ENCODE results near the gene SPAST. TPM values are rescaled to one million over a fixed set of nuclear protein-coding genes. Genes with fewer than 3 reads are reported as not detected.
"Not testable (repeated sequence)": the region's sequence is repeated elsewhere in the genome, so short reads cannot be mapped to it uniquely, and the experiment has no call there.

The SPAST gene
- total RNA-seq, 4 donors from 2014 or later: 10.8 to 58.1 (median 21.4) TPM

- intact Hi-C loops (cut with DNase I; ENCODE audit: low total_unique reads): no loop called here
- H3K9me3 ChIP-seq: no peaks in the 10 kb centered on the region
- H3K36me3 ChIP-seq: no peaks in the 10 kb centered on the region
- no peaks in the 10 kb centered on the region for H3K4me1 ChIP-seq
- H3K27ac ChIP-seq: no peak overlapping the region
- H3K27me3 ChIP-seq: no peaks in the 10 kb centered on the region
- TF ChIP-seq POLR2A (IDR thresholded peaks at IDR 0.05) (no peak), CTCF (IDR thresholded peaks at IDR 0.05) (no peak)
- no peak for DNase-seq
- H3K4me3 ChIP-seq: no peak overlapping the region
Measured at GRCh38 chr2:32051836-32052439, 11.4 kb upstream of the SPAST start.

- H3K4me3 ChIP-seq; H3K4me1 ChIP-seq; DNase-seq; H3K36me3 ChIP-seq; H3K27me3 ChIP-seq; H3K9me3 ChIP-seq; intact Hi-C loops (cut with DNase I; ENCODE audit: low total_unique reads); H3K27ac ChIP-seq: not testable (repeated sequence)
Measured at GRCh38 chr2:32054583-32054982, 8.8 kb upstream of the SPAST start.

GRCh38 chr2:32058130-32058529 is 5.2 kb upstream of the SPAST start:
- Histone ChIP-seq H3K36me3 (no peaks in the 10 kb centered on the region), H3K9me3 (no peaks in the 10 kb centered on the region), H3K4me1 (no peaks in the 10 kb centered on the region), H3K27ac (no peak overlapping the region), H3K4me3 (no peak overlapping the region), H3K27me3 (no peaks in the 10 kb centered on the region)
- TF ChIP-seq CTCF (IDR thresholded peaks at IDR 0.05) (no peak), POLR2A (IDR thresholded peaks at IDR 0.05) (no peak)
- intact Hi-C loops (cut with DNase I; ENCODE audit: low total_unique reads): no loop called here
- DNase-seq: no peak

- intact Hi-C loops (cut with DNase I; ENCODE audit: low total_unique reads): no loop called here
Measured at GRCh38 chr2:32060266-32060665, 3.1 kb upstream of the SPAST start.

GRCh38 chr2:32061430-32061829 is 1.9 kb upstream of the SPAST start:
- Histone ChIP-seq H3K27ac (peak overlapping the region in 1 of 2 donors; percentile 87), H3K4me1 (no peaks in the 10 kb centered on the region), H3K36me3 (no peaks in the 10 kb centered on the region), H3K4me3 (no peak overlapping the region), H3K27me3 (no peaks in the 10 kb centered on the region), H3K9me3 (no peaks in the 10 kb centered on the region)
- intact Hi-C loops (cut with DNase I; ENCODE audit: low total_unique reads): no loop called here
- TF ChIP-seq CTCF (IDR thresholded peaks at IDR 0.05) (no peak), POLR2A (IDR thresholded peaks at IDR 0.05) (no peak)
- no peak for DNase-seq

More at GRCh38 chr2:32060266-32060665, 3.1 kb upstream of the SPAST start:
- no peaks in the 10 kb centered on the region for H3K9me3 ChIP-seq
- DNase-seq: no peak
- H3K27ac ChIP-seq: no peak overlapping the region
- no peaks in the 10 kb centered on the region for H3K36me3 ChIP-seq
- no peaks in the 10 kb centered on the region for H3K4me1 ChIP-seq
- H3K4me3 ChIP-seq: no peak overlapping the region
- TF ChIP-seq POLR2A (IDR thresholded peaks at IDR 0.05) (no peak), CTCF (IDR thresholded peaks at IDR 0.05) (no peak)
- no peaks in the 10 kb centered on the region for H3K27me3 ChIP-seq
